Astrocyte (in vitro differentiated cells and primary cell): ENCODE results near the gene ATP9A.

ENCODE experiments used
- EZH2 ChIP-seq: IDR thresholded peaks from 2 replicates; pipeline ENCODE4 v1.6.1; 2012; ENCODE audit warnings: mild to moderate bottlenecking, low read length, inconsistent platforms; ENCODE audit not compliant: insufficient read depth
- TF ChIP-seq, protein P1 (sequence below): IDR thresholded peaks from 2 replicates; pipeline ENCODE4 v1.5.1; 2011; ENCODE audit warnings: low read depth, mild to moderate bottlenecking, inconsistent platforms, low read length, moderate library complexity; ENCODE audit not compliant: insufficient read depth

DNA sequence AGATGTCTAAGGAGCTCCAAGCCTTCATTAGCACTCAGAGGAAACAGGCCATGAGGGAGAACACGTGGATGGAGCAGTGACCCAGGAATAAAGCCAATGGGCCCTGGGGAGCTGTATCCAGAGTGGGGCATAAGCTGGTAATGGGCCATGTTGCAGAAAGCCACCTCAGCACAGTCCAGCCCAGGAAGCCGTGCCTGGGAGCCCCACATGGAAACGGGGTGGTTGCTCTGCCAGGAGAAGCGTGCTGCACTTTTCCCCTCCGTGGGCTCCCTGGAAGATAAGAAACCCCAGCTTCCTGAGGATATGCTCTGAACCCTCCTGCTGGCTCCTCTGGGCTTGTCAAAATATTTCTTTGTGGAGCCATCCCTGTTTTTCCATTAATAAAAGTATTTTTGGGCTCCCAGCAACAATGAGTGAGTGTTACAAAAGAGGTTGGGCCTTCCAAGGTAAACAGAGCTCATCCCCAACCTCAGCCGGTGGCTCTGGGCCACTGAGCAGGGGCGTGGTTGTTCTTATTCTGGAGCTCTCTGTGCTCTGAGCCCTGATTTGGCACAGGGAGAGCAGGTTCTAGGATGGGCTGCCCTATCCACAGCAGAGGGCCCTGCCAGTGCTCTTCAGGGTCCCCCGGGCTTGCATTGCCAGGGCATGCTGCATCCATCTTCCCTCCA, 194.5 kb downstream of the ATP9A start:
- TF ChIP-seq, protein P1, sequence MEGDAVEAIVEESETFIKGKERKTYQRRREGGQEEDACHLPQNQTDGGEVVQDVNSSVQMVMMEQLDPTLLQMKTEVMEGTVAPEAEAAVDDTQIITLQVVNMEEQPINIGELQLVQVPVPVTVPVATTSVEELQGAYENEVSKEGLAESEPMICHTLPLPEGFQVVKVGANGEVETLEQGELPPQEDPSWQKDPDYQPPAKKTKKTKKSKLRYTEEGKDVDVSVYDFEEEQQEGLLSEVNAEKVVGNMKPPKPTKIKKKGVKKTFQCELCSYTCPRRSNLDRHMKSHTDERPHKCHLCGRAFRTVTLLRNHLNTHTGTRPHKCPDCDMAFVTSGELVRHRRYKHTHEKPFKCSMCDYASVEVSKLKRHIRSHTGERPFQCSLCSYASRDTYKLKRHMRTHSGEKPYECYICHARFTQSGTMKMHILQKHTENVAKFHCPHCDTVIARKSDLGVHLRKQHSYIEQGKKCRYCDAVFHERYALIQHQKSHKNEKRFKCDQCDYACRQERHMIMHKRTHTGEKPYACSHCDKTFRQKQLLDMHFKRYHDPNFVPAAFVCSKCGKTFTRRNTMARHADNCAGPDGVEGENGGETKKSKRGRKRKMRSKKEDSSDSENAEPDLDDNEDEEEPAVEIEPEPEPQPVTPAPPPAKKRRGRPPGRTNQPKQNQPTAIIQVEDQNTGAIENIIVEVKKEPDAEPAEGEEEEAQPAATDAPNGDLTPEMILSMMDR = no peak
- TF ChIP-seq EZH2 = no peak
